HG03097 (cell line): ENCODE results near the gene CUL4A.
A peak's percentile ranks its signal among the peaks of the same experiment; 100 is the strongest.
"Not testable (repeated sequence)": the region's sequence is repeated elsewhere in the genome, so short reads cannot be mapped to it uniquely, and the experiment has no call there.

Source experiments
- ATAC-seq: cut with Tn5 transposase; IDR thresholded peaks from one replicate; pipeline ENCODE4 v1.9.1; 2021; ENCODE audit not compliant: unreplicated experiment, low FRiP score

Gene CUL4A

DNA sequence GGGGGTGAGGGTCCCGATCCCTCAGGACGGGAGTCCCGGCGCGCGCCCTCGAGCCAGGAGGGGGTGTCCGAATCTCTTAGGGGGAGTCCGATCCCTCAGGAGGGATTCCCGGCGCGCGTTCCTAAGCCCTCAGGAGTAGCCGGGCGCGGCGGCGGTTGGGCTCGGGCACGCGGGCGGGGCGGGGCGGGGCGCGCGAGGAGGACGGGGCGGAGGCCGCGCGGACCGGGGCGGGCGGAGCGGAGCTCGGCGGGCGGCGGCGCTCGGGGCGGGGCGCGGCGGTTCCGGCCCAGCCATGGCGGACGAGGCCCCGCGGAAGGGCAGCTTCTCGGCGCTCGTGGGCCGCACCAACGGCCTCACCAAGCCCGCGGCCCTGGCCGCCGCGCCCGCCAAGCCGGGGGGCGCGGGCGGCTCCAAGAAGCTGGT, at the start of gene CUL4A:
CUL4A (plus strand) TSS at position 278 of the 423 bp plus-strand sequence; CDS start at position 293, 15 bp downstream.
- peak; percentile 27 for ATAC-seq

DNA sequence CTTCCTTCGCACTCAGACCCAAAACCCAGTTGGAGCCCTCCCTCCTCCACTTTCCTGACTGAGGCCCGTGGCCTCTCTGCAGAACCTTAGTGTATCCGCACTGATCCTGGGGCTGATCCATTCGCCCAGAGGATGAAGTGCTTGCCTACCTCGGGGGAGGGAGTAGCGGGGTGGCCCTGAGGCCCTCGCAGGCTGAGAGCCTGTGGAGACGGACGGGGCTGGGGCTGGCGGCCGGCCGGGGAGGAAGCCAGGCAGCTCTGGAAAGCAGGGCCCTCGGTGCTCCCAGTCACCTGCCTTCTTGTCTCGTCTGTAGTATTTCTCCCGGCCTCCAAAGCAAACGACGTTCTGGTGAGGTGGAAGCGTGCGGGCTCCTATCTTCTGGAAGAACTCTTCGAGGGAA, 49.7 kb upstream of the CUL4A start:
- ATAC-seq: no peak

DNA sequence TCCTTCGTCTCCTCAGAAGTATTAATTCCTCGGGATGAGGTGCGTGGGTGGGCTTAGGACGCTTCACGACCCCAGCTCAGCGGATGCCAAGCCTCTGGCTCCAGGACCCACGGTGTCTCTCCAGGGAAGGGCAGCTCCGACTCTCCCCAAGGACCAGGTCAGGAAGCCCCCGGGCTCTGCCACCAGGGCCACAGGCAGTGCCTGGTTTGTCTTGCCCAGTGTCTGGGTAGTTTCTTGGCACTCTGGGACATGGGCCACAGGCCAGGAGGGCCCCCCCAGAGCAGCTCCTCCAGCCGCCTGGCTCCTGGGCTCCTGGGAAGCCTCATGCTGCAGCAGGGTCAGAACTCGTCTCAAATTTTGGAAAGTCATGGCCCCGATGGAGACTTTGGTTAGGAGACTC, 48.4 kb upstream of the CUL4A start:
- ATAC-seq: no peak

GRCh38 chr13:113161433-113161832, 48.0 kb upstream of the CUL4A start:
- ATAC-seq: no peak

DNA sequence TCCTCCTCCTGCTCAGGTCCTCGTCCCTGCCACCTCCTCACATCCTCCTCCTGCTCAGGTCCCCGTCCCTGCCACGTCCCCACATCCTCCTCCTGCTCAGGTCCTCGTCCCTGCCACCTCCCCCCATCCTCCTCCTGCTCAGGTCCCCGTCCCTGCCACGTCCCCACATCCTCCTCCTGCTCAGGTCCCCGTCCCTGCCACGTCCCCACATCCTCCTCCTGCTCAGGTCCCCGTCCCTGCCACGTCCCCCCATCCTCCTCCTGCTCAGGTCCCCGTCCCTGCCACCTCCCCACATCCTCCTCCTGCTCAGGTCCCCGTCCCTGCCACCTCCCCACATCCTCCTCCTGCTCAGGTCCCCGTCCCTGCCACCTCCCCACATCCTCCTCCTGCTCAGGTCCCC, 47.4 kb upstream of the CUL4A start:
- not testable (repeated sequence) for ATAC-seq

DNA sequence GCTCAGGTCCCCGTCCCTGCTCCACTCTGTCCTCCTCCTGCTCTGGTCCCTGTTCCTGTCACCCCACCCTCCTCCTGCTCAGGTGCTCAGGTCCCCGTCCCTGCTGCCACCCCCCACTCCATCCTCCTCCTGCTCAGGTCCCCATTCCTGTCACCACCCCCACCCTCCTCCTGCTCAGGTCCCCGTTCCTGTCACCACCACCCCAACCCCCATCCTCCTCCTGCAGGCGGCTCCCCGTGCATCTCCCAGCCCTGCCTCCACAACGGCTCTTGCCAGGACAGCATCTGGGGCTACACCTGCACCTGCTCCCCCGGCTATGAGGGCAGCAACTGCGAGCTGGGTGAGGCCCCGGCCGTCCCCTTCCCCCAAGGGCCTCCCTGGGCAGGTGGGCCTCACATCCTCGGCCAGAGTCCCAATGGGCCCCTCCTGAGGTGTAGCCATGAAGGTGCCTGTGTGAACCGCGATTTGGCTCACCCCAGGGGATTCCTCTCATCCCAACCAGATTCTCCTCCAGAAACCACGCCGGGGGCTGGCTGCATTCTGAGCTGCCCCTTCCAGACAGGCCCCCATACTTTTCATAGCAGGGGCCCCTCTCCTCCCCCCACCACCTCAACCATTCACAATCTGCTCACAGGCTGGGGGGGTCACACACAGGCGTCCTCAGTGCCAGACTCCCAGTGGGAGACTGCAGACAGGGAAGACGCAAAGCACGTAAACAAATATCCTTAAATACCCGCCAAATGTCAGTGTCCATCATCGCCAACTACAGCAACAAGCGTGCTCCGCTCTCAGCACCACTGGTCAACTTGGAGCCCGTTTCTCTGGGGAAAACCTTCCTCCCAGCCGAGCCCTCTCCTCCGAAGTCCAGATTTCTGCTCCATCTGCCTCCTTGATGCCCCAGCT, 46.4 kb upstream of the CUL4A start:
- no peak for ATAC-seq

GRCh38 chr13:113164492-113164891, 44.9 kb upstream of the CUL4A start:
- ATAC-seq: no peak

DNA sequence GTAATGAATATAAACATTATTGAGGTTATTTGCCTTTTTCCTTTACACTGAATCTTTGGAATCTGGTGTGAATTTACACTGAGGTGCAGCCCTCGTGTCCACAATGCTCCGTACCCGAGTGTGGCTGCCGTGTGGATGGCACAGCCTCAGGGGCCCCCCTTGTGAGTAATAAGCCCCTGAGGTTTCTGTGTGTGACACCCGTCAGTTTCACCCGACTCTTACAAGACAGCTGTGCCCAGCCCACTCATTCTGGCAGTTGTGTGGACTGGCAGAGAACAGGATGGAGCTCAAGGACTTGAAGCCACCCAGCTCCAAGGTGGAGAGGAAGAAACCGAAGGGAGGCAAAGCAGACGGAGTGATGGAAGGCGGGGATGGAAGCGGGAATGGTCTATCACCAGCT, 43.1 kb upstream of the CUL4A start:
- no peak for ATAC-seq

GRCh38 chr13:113166681-113167080, 42.7 kb upstream of the CUL4A start:
- no peak for ATAC-seq

- ATAC-seq: no peak
Observed at GRCh38 chr13:113167155-113167554, 42.3 kb upstream of the CUL4A start.

GRCh38 chr13:113167575-113167974, 41.8 kb upstream of the CUL4A start:
- no peak for ATAC-seq

DNA sequence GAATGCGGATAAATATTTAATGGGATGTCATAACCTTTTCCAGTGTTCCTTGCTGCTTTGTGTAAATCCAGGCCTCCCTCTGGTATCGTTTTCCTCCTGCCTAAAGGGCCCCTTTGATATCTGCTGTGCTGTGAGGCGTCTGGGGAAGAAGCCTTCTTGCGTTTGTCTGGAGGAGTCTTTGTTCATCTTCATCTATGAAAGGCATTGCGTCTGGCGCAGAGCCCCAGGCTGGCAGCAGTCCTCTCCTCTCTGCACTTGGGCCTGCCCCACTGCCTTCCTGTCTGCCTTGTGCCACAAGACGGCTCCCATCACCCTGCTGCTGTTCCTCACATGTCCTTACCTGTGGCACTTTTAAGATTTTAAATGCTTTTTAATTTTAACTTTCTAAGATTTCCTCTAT, 41.2 kb upstream of the CUL4A start:
- ATAC-seq: no peak

- ATAC-seq: no peak
Observed at GRCh38 chr13:113169277-113170272, 39.8 kb upstream of the CUL4A start.

DNA sequence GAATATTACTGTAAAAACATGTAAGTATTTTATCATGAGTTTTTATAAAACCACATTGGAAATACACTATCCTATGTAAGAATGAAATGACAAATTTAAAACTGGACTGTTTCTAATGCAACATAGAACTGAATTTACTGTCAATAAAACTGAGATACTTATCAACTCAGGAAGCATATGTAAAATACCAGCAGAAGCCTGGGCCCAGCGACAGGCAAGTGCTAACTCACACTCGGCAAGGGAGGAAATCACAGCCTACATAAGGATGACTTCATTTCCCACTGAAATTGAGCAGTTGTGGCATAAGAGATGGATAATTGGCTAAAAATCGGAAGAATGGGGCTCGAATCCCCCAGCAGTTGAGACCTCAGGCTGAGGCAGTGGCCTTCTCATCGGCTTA, 38.9 kb upstream of the CUL4A start:
- no peak for ATAC-seq

- no peak for ATAC-seq
Observed at GRCh38 chr13:113171250-113172125, 37.9 kb upstream of the CUL4A start.

DNA sequence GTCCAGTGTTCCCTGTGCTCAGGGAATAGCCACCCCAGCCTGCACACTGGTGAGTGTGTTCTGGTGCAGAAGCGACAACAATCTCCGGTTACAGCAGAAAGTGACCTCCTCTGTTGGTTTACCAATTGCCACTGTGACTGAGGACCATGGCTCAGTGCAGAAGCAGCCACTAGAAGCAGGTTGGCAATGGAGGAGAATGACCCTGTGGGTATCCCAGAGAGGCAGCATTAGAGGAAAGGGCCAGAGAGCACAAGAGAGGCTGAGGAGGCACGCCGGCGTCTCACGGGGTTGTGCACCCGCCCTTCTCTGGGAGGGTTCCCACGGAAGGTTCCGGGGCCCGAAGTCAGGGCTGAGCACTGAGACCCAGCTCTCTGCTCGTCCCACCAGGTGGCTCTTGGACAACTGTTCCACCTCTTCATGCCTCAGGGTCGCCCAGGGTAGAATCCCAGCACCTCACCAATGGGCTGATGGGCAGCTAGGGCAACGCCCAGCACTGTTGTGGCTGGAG, 36.9 kb upstream of the CUL4A start:
- ATAC-seq: no peak

GRCh38 chr13:113176280-113176679, 33.1 kb upstream of the CUL4A start:
- no peak for ATAC-seq

DNA sequence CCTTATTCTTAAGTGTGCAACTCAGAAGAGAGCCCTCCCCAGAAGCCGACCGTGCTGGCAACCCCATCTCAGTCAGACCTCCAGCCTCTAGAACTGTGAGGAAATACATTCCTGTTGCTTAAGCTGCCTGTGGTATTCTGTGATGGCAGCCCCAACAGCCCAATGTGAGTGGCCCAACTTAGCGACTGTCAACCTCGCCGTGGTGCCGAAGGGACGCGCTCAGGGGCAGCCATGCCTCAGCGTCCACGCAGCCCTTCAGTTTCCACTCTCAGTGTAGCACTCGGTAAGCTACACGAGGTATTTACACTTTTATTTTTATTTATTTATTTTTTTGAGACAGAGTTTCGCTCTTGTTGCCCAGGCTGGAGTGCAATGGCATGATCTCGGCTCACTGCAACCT, 32.6 kb upstream of the CUL4A start:
- no peak for ATAC-seq

- no peak for ATAC-seq
Observed at GRCh38 chr13:113178070-113178895, 31.1 kb upstream of the CUL4A start.
